HG03354 (cell line): ENCODE results near the gene ARHGEF12.

Experiments
- ATAC-seq: cut with Tn5 transposase; IDR thresholded peaks from one replicate; pipeline ENCODE4 v1.9.1; 2021; ENCODE audit warnings: mild to moderate bottlenecking; ENCODE audit not compliant: unreplicated experiment, poor library complexity, severe bottlenecking

ARHGEF12 gene

GRCh38 chr11:120510406-120511115 is 174.3 kb downstream of the ARHGEF12 start:
- ATAC-seq: peak; percentile 7

GRCh38 chr11:120511116-120511819 is 175.1 kb downstream of the ARHGEF12 start, which contains the start of gene GRIK4:
TSS of gene GRIK4 (plus strand) at chr11:120511748. CDS start at chr11:120660319, 148,571 bp downstream.
- peak; percentile 89 for ATAC-seq

- ATAC-seq: no peak
Observed at GRCh38 chr11:120511820-120512738, 175.9 kb downstream of the ARHGEF12 start.

- no peak for ATAC-seq
Observed at GRCh38 chr11:120512739-120513435, 176.7 kb downstream of the ARHGEF12 start.

GRCh38 chr11:120513436-120514315 is 177.5 kb downstream of the ARHGEF12 start:
- ATAC-seq: no peak

- ATAC-seq: no peak
Observed at GRCh38 chr11:120514541-120515121, 178.4 kb downstream of the ARHGEF12 start.

- ATAC-seq: no peak
Observed at GRCh38 chr11:120515186-120515723, 179.0 kb downstream of the ARHGEF12 start.

GRCh38 chr11:120516461-120517389 is 180.5 kb downstream of the ARHGEF12 start:
- no peak for ATAC-seq

GRCh38 chr11:120517390-120517761 is 181.2 kb downstream of the ARHGEF12 start:
- ATAC-seq: no peak

GRCh38 chr11:120517801-120518291 is 181.6 kb downstream of the ARHGEF12 start:
- ATAC-seq: no peak

GRCh38 chr11:120518356-120518755 is 182.1 kb downstream of the ARHGEF12 start:
- no peak for ATAC-seq

GRCh38 chr11:120519474-120519873 is 183.3 kb downstream of the ARHGEF12 start:
- ATAC-seq: no peak

GRCh38 chr11:120520091-120520822 is 184.0 kb downstream of the ARHGEF12 start:
- no peak for ATAC-seq

GRCh38 chr11:120521176-120521575 is 185.0 kb downstream of the ARHGEF12 start:
- no peak for ATAC-seq

GRCh38 chr11:120522021-120522420 is 185.8 kb downstream of the ARHGEF12 start:
- no peak for ATAC-seq

GRCh38 chr11:120522736-120523135 is 186.5 kb downstream of the ARHGEF12 start:
- no peak for ATAC-seq
